ENCODE measurements around the gene TMEM132C. TPM values are rescaled to one million over a fixed set of nuclear protein-coding genes. Genes with fewer than 3 reads are reported as not detected.

TMEM132C gene
- total RNA-seq, 6 experiments from 2014 or later, result 0.04 to 0.19 (median 0.06) TPM; not detected in 3

DNA sequence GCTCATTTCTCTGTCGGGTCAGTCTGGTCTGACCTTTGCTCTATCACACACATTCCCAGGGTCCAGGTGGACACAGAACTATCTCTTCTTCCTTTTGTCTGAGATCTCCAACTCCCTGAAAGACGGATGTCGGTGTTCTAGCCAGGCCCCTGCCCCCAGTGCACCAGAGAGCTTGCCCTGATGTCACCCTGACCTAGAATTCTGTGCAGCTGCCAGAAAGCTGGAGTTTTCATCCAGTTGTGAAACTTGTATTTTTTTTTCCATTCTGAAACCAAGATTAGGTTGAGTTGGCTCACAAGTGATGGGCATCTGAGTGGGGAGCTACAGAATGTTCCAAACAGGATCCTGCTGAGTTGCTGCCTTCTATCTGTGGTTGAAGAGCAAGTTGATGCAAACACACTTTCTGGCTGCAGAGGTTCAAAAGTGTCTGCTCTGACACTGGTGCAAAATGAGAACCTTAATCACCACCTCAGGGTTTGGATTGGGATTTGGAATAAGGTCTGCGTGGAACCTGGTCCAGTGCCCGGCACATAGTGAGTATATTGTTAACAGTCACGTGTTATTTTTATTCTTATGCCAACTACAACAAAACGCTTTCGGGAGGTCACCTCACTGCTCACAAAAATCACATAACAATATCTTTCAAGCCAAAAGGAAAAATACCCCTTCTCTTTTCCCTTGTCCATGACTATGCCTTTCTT lies 345.3 kb downstream of the TMEM132C start:
- Histone ChIP-seq H3K27ac (no peak overlapping the region), H3K4me3 (no peak overlapping the region), H3K36me3 (no peaks in the 10 kb centered on the region), H3K9me3 (no peaks in the 10 kb centered on the region), H3K4me1 (no peaks in the 10 kb centered on the region), H3K27me3 (no peaks in the 10 kb centered on the region)
- ATAC-seq (no peak), DNase-seq (no peak)
- 45% methylated on average over 7 of the region's 8 CpGs for WGBS (ENCODE audit: insufficient coverage, low coverage, low lambda C conversion rate, missing lambda C conversion rate)
- TF ChIP-seq, protein P1, sequence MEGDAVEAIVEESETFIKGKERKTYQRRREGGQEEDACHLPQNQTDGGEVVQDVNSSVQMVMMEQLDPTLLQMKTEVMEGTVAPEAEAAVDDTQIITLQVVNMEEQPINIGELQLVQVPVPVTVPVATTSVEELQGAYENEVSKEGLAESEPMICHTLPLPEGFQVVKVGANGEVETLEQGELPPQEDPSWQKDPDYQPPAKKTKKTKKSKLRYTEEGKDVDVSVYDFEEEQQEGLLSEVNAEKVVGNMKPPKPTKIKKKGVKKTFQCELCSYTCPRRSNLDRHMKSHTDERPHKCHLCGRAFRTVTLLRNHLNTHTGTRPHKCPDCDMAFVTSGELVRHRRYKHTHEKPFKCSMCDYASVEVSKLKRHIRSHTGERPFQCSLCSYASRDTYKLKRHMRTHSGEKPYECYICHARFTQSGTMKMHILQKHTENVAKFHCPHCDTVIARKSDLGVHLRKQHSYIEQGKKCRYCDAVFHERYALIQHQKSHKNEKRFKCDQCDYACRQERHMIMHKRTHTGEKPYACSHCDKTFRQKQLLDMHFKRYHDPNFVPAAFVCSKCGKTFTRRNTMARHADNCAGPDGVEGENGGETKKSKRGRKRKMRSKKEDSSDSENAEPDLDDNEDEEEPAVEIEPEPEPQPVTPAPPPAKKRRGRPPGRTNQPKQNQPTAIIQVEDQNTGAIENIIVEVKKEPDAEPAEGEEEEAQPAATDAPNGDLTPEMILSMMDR (IDR thresholded peaks at IDR 0.05), result no peak
- TF ChIP-seq POLR2A (IDR thresholded peaks at IDR 0.05), result no peak
- intact Hi-C loops (cut with DNase I), result no loop called here

- Histone ChIP-seq H3K9me3 (no peaks in the 10 kb centered on the region), H3K27me3 (no peaks in the 10 kb centered on the region), H3K4me3 (no peak overlapping the region), H3K27ac (no peak overlapping the region), H3K36me3 (no peaks in the 10 kb centered on the region), H3K4me1 (no peaks in the 10 kb centered on the region)
- intact Hi-C loops (cut with DNase I), result no loop called here
- no peak for ATAC-seq
- TF ChIP-seq, protein P1 (IDR thresholded peaks at IDR 0.05), result no peak
- no peak for TF ChIP-seq POLR2A (IDR thresholded peaks at IDR 0.05)
- 49% methylated on average over 5 of the region's 6 CpGs for WGBS (ENCODE audit: insufficient coverage, low coverage, low lambda C conversion rate, missing lambda C conversion rate)
- no peak for DNase-seq
Observed at GRCh38 chr12:128613837-128614590, 347.0 kb downstream of the TMEM132C start.

DNA sequence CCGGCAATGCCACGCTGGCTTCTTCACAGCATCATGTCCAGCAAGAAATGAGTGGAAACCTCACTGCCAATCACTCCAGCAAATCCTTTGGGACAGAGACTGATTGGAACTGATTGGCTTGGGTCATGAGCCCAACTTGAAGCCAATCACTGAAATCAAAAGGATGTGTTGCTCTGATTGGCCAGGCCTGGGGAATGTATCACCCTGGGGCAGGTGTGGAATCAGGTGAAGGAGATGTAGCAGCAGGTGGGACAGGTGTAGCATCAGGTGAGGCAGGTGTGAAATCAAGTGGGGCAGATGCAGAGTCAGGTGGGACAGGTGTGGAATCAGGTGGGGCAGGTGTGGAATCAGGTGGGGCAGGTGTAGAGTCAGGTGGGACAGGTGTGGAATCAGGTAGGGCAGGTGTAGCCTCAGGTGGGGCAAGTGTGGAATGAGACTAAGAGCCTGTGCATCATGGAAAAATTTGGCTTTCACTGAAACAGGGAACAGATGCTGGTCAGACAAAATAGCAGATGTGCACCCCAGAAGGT lies 350.4 kb downstream of the TMEM132C start:
- no peak for ATAC-seq
- H3K9me3 ChIP-seq, result no peaks in the 10 kb centered on the region
- TF ChIP-seq POLR2A (IDR thresholded peaks at IDR 0.05), result no peak
- TF ChIP-seq, protein P1 (IDR thresholded peaks at IDR 0.05), result no peak
- no peaks in the 10 kb centered on the region for H3K36me3 ChIP-seq
- H3K27ac ChIP-seq, result no peak overlapping the region
- H3K4me3 ChIP-seq, result no peak overlapping the region
- DNase-seq, result no peak
- H3K27me3 ChIP-seq, result no peaks in the 10 kb centered on the region
- no peaks in the 10 kb centered on the region for H3K4me1 ChIP-seq
- intact Hi-C loops (cut with DNase I), result no loop called here
- WGBS (ENCODE audit: insufficient coverage, low coverage, low lambda C conversion rate, missing lambda C conversion rate), result 56% methylated on average over 2 of the region's 2 CpGs

DNA sequence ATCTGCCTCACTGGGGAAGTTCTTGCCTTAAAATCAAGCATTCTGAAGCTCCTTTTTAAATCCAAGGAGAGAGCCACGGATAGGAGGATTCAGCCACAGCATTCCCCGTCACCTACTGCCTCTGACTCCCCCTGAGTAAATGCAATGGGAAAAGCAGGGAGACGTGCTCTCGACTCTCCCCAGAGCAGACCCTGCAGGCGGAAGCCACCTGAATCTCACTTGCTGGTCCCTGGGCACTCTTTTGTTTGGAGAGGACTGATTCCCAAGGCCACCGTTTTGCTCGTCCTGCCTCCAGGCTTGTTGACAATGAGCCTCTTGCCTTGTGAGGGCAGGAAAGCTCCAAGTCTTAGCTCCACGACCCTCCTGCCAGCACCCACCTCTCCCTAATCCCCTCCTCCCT lies 352.3 kb downstream of the TMEM132C start:
- TF ChIP-seq, protein P1 (IDR thresholded peaks at IDR 0.05), result no peak
- TF ChIP-seq POLR2A (IDR thresholded peaks at IDR 0.05), result no peak
- H3K9me3 ChIP-seq, result no peaks in the 10 kb centered on the region
- no peaks in the 10 kb centered on the region for H3K4me1 ChIP-seq
- H3K36me3 ChIP-seq, result no peaks in the 10 kb centered on the region
- ATAC-seq, result no peak
- H3K27me3 ChIP-seq, result no peaks in the 10 kb centered on the region
- WGBS (ENCODE audit: insufficient coverage, low coverage, low lambda C conversion rate, missing lambda C conversion rate), result 0% methylated on average over 3 of the region's 8 CpGs
- DNase-seq, result no peak
- H3K4me3 ChIP-seq, result no peak overlapping the region
- intact Hi-C loops (cut with DNase I), result no loop called here
- H3K27ac ChIP-seq, result no peak overlapping the region

All from right lobe of liver (tissue), 6 donors.